SH-SY5Y (cell line): Measurements from ENCODE around the gene RNF157.

ENCODE experiments used
- GATA2 ChIP-seq: IDR thresholded peaks from 2 replicates; pipeline ENCODE4 v1.6.1; 2011; ENCODE audit warnings: mild to moderate bottlenecking, low read depth, low read length
- GATA3 ChIP-seq: IDR thresholded peaks from 2 replicates; pipeline ENCODE4 v1.6.1; 2011; ENCODE audit warnings: low read depth, mild to moderate bottlenecking, low read length, moderate library complexity

DNA sequence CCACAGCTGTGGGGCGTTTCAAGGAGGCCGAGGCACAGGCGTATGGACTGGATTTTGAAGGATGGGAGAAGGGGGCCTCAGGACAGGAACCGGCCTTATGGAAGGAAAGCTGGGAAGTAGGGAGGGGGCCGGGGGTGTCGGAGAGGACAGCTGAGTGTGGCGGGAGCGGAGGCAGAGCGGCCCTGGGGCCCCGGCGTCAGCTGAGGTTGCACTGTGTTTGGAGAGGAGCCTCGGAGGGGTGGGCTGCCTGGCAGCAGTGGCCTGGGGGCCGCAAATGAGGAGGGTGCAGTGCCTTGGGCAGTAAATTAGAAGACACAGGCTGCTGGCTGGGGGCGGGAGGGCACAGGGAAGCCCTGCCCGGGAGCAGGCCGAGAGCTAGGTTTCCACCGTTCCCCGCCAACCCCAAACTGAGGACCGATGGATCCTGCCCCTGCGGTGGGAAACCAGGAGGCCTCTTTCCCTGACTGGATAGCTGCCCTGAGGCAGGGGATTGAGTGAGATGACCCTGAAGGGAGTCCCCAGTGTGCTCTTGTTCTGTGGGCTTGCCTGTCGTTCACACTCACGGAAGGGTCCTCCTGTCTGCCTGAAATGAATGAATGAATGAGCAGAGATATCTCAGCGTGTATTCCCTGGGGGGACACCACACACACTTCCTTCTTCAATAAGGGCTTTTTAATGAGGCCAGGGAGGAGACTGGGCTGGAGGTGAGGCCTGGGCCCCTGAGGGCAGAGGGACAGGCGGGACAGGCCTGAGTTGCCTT is 117.7 kb downstream of the RNF157 start:
- TF ChIP-seq GATA2 (no peak), GATA3 (no peak)
